Measurements from ENCODE around the gene UNC5A. TPM values are rescaled to one million over a fixed set of nuclear protein-coding genes. Genes with fewer than 3 reads are reported as not detected.

Gene UNC5A
- total RNA-seq, 2 donors from 2014 or later = 0.74 to 1.0 TPM

DNA sequence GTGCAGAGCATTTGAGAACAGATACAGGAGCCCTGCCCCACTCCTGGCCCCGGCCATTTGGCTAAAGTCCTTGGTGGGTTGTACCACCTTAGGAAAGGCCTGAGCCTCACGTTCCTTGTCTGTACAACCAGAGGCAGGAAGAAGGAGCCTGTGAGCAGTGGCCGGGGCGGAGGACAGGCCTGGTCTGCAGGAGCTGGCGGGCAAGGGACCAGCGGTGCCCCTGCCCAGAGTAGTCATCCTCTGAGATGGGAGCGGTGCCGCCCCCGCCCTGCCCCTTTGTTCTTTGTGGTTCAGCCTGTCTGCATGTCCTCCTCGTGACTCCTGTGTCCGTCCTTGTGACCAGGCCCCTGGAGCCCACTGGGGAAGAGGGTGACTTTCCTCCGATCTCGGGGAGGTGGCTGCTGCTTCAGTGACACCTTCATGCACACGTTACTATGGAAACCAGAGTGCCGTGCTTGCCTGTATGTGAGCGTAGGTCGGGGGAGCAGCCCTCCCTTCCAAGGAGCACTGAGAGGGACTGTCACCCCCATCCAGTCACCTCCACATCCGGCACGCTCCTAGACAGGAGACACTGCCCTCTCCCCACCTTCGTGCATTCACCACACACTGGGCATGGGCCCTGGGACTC, 42.9 kb downstream of the UNC5A start:
- DNase-seq (ENCODE audit: low spot score) = no peak
- intact Hi-C loops (cut with DNase I) = no loop called here

DNA sequence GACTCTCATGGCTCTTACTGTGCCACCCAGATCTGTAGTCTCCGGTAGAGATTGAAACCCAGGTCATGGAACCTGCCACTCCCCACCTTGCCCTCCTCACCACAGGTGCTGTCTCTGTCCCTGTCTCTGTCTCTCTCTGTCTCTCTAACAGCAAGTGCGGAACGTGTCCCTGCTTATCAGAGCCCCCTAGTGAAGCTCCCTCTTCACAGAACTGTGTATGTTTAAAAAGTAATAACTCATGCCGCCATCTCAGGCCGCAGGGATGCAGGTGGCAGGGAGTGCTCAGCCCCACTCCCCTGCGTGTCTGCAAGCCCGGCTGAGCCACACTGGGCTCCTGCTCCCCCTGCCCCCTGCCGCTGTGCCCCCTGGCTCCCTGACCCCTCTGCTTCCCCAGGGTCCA, 43.8 kb downstream of the UNC5A start:
- intact Hi-C loops (cut with DNase I) = loop anchor here in 1 of 2 donors (1.0 kb wide), 1 partner anchor 42 kb away; no protein-coding TSS in a partner anchor

DNA sequence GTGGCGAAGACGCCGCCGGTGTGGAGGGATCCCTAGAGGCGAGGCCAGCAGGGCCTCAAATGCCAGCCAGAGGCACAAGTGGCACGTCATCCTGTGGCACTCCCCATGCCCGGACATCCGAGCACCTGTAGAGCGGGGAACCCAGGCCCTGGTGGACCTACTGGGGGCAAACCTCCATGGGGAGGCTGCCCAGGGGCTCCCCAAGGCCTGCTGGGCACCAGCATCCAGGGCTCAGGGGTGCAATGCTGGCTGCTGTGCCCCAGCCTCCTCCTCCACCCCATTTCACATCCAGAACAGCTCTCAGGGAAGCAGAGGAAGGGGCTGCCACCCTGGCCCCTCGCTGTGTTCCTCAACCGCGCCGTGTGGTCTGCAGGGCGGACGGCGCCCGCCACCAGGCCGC, 45.2 kb downstream of the UNC5A start:
- DNase-seq (ENCODE audit: low spot score) = no peak

More for the DNA sequence above, 43.8 kb downstream of the UNC5A start:
- no peak for DNase-seq (ENCODE audit: low spot score)

DNA sequence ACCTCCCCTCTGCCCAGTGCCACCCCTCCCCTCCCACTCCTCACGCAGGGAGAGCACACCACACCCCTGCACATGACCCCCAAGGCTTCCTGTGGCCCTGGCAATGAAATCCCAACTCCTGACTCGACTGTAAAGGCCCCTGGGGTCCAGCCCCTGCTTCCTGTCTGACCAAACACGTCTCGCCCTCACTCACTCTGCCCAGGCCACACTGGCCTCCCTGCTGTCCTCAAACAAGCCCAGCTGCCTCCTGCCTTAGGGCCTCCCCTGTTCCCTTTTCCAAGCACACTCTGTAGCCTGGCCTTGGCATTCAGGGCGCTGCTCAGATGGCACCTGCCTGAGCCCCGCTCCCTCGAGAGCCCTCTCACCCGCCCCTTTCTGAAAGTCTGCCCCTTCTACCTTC, 46.4 kb downstream of the UNC5A start:
- intact Hi-C loops (cut with DNase I) = no loop called here

More for the DNA sequence above, 45.2 kb downstream of the UNC5A start:
- intact Hi-C loops (cut with DNase I) = no loop called here

DNA sequence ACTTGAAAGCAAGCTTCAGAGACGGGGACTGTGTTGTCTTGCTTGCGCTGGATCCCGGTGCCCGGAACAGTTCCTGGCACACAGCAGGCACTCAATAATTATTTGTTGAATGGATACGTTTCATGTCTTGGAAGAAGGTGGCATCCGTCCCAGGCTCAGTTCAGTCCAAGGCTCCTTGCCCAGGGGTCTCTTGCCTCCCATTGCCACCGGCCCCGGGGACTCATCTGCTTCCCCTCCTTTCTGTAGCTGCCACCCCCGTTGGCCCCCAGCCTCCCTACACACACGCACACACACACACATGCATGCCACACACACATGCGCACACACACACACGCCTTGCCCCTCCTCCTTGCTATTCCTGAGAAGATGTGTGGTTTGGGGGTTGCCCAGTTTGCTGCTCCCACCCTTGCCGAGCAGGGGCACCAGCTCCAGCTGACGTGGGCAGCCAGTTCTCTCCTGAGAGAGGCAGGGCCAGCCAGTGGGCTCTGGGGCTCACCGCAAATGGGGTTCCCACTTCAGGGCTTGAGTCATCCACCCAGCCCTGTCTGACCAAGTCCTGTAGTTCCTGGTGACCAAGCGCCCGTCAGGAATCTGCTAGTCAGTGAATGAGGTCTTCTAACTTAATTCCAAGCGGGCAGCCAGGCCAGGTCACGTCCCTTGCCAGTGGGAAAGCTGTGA, 47.0 kb downstream of the UNC5A start:
- intact Hi-C loops (cut with DNase I) = no loop called here
- no peak for DNase-seq (ENCODE audit: low spot score)

More for the DNA sequence above, 46.4 kb downstream of the UNC5A start:
- DNase-seq (ENCODE audit: low spot score) = no peak

DNA sequence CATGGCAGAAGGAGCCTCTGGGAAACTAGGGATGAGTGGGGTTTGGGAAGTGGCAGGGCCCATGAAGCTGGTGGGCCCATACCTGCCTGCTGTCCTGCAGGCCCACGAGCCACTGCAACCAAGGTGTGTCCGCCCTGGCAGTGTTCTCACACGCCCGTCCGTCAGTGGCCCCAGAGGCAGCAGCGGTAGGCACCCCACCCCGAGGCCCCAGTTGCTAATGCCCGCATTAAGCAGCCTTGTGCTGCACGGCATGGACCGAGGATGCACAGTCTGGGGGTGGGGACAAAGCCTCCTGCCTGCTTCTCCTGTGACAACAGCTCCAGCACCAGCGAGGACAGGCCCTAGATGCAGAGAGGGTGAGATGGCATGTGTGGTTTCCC, 47.5 kb downstream of the UNC5A start:
- intact Hi-C loops (cut with DNase I) = no loop called here
- no peak for DNase-seq (ENCODE audit: low spot score)

DNA sequence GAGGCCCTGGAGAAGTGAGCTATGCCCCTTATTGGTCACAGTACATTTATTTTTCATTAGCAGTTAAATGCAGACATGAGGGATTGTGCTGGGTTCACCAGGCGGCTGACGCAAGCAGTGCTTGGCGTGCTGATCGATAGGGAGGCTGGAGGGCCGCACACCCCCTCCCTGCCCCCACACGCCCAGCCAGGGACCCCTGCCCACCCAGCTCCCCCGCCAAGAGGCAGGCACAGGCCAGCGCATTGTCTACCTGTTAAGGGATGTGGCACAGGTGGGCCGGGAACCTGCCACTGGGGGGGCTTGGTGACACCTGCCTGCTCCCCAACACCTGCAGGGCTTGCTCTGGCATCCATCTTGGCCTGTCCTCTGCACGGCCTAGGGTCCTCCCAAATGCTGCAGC, 49.6 kb downstream of the UNC5A start:
- intact Hi-C loops (cut with DNase I) = no loop called here
- DNase-seq (ENCODE audit: low spot score) = no peak

DNA sequence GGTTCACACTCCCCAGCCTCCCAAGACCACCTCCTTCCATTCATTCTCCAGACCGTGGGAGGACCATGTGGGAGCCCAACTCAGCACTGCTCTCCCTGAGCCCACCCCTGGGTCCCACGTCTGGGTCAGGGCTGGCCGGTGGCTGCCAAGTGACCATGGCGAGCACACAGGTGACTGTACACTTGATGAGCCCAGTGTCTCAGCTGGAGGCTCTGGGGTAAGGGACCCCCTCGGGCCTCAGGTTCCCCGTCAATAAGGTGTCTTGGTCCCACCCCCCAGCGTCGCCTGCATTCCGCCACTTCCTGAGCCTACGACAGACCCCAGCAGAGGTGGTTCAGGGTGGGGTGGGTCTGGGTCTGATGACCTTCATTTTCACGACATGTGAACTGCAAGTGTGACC, 50.0 kb downstream of the UNC5A start:
- intact Hi-C loops (cut with DNase I) = no loop called here
- DNase-seq (ENCODE audit: low spot score) = no peak

DNA sequence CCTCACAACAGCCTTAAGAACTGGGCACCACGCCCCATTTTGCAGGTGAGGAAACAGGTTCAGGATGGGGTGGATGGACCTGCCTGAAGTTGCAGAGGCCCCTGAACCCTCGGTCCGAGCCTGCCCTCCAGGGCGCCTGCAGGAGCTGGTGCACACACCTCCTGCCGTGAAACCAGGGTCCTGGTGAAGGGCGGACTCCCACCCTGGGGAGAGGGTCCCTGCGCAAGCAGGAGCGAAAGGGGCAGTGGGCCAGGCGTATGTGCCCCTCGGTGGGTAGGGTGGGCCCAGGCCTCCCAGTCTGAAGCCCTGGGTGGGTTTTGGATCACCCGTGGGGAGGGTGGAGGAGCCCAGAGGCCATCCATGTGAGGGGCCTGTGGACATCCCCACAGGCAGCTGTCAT, 50.9 kb downstream of the UNC5A start:
- intact Hi-C loops (cut with DNase I) = no loop called here
- no peak for DNase-seq (ENCODE audit: low spot score)

DNA sequence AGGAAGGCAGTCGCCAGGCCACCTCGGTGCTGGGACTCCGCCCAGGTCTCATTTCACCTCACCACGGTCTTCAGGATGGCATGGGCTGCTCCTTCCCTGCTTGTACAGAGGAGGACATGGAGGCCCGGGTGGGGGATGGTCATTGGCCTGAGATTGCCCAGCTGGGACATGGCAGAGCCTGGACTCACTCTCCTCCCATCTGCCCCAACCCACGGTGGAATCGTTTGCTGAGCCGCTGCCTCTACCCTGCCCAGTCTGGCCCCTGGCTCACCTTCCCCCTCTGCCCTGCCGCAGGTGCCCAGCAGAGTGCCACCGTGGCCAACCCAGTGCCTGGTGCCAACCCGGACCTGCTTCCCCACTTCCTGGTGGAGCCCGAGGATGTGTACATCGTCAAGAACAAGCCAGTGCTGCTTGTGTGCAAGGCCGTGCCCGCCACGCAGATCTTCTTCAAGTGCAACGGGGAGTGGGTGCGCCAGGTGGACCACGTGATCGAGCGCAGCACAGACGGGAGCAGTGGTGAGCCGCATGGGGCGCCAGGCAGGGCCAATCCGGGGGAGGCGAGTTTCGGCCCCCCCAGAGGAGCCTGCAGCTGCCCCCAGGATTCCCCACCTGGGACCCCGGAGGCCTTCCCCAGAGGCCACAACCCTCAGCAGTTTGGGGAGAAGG, 52.1 kb downstream of the UNC5A start:
- DNase-seq (ENCODE audit: low spot score) = no peak
- intact Hi-C loops (cut with DNase I) = no loop called here

DNA sequence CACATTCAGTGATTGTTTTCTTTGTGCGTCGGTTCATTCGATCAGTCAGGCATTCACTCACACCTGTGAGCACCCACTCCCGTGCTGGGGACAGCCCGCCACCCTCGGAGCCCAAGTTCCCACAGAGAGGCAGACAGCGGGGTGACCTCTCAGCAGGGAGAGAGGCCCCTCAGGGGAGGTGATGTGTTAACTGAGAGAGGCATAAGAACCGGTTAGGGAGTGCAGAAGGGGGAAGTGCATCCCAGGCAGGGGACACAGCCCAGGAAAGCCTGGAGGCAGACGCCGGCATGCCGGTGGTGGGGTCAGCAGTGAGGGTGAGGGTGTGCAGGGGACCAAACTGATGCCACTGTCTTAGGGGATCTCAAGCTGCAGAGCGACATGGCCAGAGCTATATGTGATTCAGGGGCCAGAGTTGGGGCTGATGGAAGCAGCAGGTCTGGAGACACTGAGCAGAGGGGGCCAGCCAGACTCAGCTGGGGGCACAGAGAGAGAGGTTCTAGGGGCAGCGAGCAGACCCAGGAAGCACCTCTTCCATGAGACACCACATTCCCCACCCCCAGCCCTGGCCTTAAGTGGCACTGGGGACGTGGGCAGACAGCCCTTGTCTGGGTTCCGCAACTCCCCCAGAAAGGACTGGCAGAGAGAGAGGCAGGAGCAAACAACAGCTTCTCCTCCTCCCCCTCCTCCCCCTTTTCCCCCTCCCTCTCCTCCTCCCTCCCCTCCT, 52.8 kb downstream of the UNC5A start:
- intact Hi-C loops (cut with DNase I) = no loop called here
- DNase-seq (ENCODE audit: low spot score) = no peak

DNA sequence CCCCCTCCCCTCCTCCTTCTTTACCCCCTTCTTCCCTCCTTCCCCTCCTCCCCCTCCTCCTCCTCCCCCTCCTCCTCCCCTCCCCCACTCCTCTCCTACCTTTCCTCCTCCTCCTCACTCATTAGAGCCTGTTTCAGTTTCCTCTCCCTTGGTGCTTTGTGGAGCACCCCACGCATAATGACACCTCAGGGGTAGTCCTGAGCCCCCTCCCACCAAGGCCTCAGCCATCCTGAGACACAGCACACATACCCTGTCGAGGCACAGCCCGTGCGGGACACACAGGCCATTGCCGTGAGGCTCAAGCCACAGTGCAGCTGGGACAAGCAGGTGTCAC, 53.4 kb downstream of the UNC5A start:
- intact Hi-C loops (cut with DNase I) = no loop called here
- no peak for DNase-seq (ENCODE audit: low spot score)

DNA sequence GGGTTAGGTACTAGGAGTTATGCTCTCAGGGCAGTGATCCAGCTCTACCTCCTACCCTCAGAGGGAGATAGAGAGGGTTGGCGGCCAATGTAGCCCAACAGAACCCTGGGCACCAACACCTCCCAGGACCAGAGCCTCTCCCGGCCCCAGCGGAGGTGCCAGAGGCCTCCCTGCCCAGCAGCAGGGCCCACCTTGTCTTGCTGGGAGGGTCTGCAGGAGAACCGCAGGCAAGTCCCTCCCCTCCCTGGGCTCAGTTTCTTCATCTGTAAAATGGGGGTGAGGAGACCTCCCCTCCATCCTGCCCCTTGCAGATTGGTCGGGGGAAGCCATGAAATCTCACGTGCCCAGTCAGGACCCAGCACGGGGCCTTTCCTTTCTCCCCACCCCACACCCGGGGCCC, 54.4 kb downstream of the UNC5A start:
- no peak for DNase-seq (ENCODE audit: low spot score)
- intact Hi-C loops (cut with DNase I) = no loop called here

DNA sequence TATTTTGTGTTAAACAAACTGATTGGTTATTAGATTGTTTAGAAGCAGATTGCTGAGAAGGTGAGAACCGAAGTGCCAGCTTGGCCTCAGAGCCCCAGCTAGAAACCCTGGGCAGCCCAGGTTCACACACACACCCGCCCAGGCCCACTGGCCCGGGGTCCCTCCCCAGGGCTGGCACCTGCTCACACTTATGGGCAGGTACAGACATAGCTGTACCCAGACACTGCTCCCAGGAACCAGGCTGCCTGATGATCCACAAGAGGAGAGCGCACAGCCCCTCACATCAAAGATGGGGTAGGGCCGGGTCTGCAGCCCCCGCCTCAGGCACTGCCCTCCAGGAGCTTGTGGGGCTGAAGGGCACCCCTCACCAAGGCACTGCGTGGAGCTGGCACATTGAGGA, 55.6 kb downstream of the UNC5A start:
- DNase-seq (ENCODE audit: low spot score) = no peak
- intact Hi-C loops (cut with DNase I) = no loop called here

DNA sequence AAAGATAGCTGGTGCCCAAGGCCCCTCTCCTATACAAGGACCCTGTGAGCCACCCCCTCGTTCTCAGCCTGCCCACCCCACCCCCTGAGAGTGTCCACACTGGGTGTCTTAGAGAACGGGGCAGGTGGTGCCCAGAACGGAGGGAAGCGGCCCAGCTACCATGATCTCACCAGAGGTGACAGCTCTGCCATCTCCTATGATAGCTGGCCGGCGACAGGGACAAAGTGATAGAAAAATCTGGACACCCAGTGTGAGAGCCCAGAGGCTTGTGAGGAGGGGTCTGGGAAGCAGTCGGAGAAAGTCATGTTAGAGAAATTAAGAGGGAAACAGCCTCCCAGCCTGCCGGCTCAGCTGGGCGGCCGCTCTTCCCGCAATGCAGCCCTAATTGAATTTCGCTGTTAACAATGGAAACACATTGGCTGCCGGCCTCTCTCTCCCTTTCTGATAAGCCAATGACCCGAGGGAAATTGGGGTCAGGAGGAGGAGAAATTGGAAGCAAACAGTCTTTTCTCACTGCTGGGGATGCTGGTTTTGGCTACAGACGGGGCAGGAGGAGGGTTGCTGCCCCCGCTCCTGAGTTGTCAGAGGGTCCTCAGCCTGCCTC, 56.5 kb downstream of the UNC5A start:
- DNase-seq (ENCODE audit: low spot score) = no peak
- intact Hi-C loops (cut with DNase I) = no loop called here

DNA sequence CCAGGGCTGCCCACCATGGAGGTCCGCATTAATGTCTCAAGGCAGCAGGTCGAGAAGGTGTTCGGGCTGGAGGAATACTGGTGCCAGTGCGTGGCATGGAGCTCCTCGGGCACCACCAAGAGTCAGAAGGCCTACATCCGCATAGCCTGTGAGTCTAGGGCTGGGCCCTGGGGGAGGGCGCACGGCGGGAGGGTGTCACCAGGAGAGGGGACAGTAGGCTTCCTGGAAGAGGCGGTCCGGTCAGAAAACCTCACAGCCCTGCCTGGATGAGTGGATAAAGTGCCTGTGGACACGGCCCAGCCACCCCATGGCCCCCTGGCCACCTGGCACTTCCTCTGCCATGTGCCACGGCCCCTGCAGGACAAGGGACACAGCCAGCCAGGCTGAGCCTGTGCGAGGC, 57.8 kb downstream of the UNC5A start:
- DNase-seq (ENCODE audit: low spot score) = no peak
- intact Hi-C loops (cut with DNase I) = no loop called here

DNA sequence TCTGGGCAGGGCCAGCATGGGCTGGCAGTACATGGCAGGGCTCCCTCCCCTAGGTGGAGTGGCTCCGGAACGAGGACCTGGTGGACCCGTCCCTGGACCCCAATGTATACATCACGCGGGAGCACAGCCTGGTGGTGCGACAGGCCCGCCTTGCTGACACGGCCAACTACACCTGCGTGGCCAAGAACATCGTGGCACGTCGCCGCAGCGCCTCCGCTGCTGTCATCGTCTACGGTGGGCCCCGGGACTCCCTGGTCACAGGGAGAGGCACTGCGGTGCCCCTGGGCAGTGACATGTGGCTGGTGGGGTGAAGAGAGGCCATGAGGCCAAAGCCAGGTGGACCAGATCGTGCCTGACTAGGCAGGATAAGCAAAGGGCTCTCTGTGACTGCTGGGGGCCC, 58.4 kb downstream of the UNC5A start:
- intact Hi-C loops (cut with DNase I) = no loop called here
- no peak for DNase-seq (ENCODE audit: low spot score)

DNA sequence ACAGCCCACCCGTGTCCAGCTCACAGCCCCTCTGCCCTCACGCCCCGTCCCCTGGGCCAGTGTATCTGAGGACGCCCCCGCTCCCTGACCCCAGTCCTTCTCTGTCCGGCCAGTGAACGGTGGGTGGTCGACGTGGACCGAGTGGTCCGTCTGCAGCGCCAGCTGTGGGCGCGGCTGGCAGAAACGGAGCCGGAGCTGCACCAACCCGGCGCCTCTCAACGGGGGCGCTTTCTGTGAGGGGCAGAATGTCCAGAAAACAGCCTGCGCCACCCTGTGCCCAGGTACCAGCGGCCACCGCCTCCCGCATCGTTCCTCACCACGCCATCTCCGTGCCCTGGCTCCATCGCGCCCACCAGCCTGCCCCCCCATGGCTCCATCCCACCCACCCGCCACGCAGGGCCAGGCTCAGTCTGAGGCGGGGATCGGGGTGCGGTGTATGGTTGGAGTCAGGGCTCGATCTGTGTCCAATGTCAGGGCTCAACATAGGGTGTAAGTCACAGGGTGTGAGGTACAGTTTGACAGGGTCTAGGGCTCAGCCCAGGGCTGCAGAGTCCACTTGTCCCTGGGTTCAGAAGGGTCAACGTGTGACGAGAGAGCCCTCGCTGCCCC, 59.2 kb downstream of the UNC5A start:
- DNase-seq (ENCODE audit: low spot score) = no peak
- intact Hi-C loops (cut with DNase I) = no loop called here

DNA sequence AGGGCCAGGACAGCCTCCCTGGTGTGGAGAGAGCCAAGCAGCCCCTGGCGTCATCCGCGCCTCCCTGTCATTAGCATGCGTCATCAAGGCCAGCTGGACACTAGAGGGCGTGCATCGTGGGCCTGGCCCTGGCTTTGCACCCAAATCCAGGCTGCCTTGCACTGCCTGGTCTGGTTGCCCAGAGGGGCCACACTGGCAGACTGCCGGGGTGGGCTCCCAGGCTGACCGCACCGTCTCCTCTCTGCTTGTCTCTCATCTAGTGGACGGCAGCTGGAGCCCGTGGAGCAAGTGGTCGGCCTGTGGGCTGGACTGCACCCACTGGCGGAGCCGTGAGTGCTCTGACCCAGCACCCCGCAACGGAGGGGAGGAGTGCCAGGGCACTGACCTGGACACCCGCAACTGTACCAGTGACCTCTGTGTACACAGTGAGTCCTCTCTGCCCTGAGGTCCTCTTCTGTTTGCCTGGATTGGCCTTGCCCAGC, 59.8 kb downstream of the UNC5A start:
- DNase-seq (ENCODE audit: low spot score) = no peak
- intact Hi-C loops (cut with DNase I) = no loop called here

All from posterior vena cava (tissue), 2 donors.